Gastrocnemius medialis (tissue), 4 donors: ENCODE data around the gene MYL3. TPM values are rescaled to one million over a fixed set of nuclear protein-coding genes. Genes with fewer than 3 reads are reported as not detected.
"Not testable (repeated sequence)": the region's sequence is repeated elsewhere in the genome, so short reads cannot be mapped to it uniquely, and the experiment has no call there.

Experiments used
- ATAC-seq, 2 donors: fragments of 150-250 bp; one replicate each; pipeline ENCODE4 v1.9.1; 2016
- DNase-seq, 2 donors: peaks; one replicate each; pipeline ENCODE4 v3.0.0-alpha.2; 2019
- H3K27ac ChIP-seq, 4 donors: fragments of 200-600 bp; sonication (generic); 1 replicate in 1 of 4; 2 replicates in 3 of 4; pipeline ENCODE4 v1.5.1; 2016 to 2018; ENCODE audit warnings: mild to moderate bottlenecking in 2 of 4, moderate library complexity in 1 of 4
- H3K27me3 ChIP-seq, 3 donors: fragments of 200-600 bp; sonication (generic) in 2 of 3; 1 replicate in 1 of 3; 2 replicates in 2 of 3; pipeline versions ENCODE4 v1.5.1 to v1.6.0; 2016 to 2019; ENCODE audit warnings: mild to moderate bottlenecking in 1 of 3, moderate library complexity in 1 of 3
- H3K36me3 ChIP-seq, 2 donors: fragments of 200-600 bp; sonication (generic) in 1 of 2; one replicate each; pipeline ENCODE4 v1.5.1; 2017 to 2018
- H3K4me1 ChIP-seq, 2 donors: fragments of 200-600 bp; sonication (generic) in 1 of 2; one replicate each; pipeline ENCODE4 v1.5.1; 2016 to 2017; ENCODE audit warnings: mild to moderate bottlenecking in 2 of 2
- H3K4me3 ChIP-seq, 4 donors: fragments of 200-600 bp; sonication (generic) in 3 of 4; 1 replicate in 1 of 4; 2 replicates in 3 of 4; pipeline ENCODE4 v1.5.1; 2016 to 2019; ENCODE audit warnings: mild to moderate bottlenecking in 2 of 4
- H3K9me3 ChIP-seq, 3 donors: fragments of 200-600 bp; sonication (generic) in 2 of 3; 1 replicate in 1 of 3; 2 replicates in 2 of 3; pipeline ENCODE4 v1.5.1; 2016 to 2019
- POLR2A ChIP-seq, 2 donors: fragments of 450-650 bp; IDR thresholded peaks; one replicate each; pipeline ENCODE4 v1.6.1; 2017; ENCODE audit warnings: antibody characterized with exemption in 2 of 2, mild to moderate bottlenecking in 2 of 2, moderate library complexity in 2 of 2
- in situ Hi-C, 4 donors: fragments of 200-750 bp; cut with MboI; loops; one replicate each; pipeline versions ENCODE4 v1.15.0 to v1.8.0; 2017; ENCODE audit warnings: low sequenced_read_pairs in 4 of 4
- intact Hi-C: fragments of 100-400 bp; cut with DNase I; formaldehyde crosslinking; loops from one replicate; pipeline ENCODE4 v1.15.1; 2023; ENCODE audit warnings: low total_unique reads
- total RNA-seq, 4 donors: library from RNA; depleted of rRNA; stranded (reverse); fragments of >200 nt; gene quantifications; one replicate each; pipeline versions ENCODE4 v1.1.0 to v1.2.3, GENCODE V29; 2016
- TF ChIP-seq, protein P1 (sequence below), 5 experiments: fragments of 450-650 bp in 3 of 5; fragments of 200-600 bp in 2 of 5; sonication (generic) in 2 of 5; IDR thresholded peaks in 4 of 5; conservative IDR thresholded peaks in 1 of 5; 1 replicate in 4 of 5; 2 replicates in 1 of 5; pipeline ENCODE4 v1.5.1; 2016 to 2019; ENCODE audit warnings: antibody characterized with exemption in 5 of 5, mild to moderate bottlenecking in 3 of 5, moderate library complexity in 3 of 5

Gene MYL3
- total RNA-seq, 4 donors from 2014 or later = 42.5 to 544 (median 281) TPM

DNA sequence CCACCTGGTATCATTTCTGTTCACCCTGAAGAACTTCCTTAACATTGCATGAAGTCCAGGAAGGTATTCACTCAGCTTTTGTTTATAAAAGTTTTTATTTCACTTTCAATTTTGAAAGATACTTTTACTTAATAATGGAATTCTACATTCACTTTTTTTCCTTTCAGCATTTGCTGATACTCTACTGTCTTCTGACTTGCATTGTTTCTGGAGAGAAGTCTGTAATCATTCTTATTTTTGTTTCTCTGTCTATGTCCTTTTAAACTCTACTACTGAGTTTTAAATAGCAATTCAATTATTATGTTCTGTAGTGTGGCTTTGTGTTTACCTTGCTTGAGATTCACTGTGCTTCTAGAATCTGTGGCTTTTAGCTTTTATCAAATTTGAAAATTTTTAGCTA, 42.4 kb downstream of the MYL3 start:
- Histone ChIP-seq H3K27ac (no peak overlapping the region), H3K4me1 (no peaks in the 10 kb centered on the region), H3K27me3 (no peaks in the 10 kb centered on the region), H3K36me3 (no peaks in the 10 kb centered on the region), H3K9me3 (no peaks in the 10 kb centered on the region), H3K4me3 (no peak overlapping the region)
- DNase-seq (no peak), ATAC-seq (no peak)
- in situ Hi-C loops = no loop called here
- intact Hi-C loops = no loop called here
- no peak for TF ChIP-seq POLR2A (IDR thresholded peaks at IDR 0.05)

DNA sequence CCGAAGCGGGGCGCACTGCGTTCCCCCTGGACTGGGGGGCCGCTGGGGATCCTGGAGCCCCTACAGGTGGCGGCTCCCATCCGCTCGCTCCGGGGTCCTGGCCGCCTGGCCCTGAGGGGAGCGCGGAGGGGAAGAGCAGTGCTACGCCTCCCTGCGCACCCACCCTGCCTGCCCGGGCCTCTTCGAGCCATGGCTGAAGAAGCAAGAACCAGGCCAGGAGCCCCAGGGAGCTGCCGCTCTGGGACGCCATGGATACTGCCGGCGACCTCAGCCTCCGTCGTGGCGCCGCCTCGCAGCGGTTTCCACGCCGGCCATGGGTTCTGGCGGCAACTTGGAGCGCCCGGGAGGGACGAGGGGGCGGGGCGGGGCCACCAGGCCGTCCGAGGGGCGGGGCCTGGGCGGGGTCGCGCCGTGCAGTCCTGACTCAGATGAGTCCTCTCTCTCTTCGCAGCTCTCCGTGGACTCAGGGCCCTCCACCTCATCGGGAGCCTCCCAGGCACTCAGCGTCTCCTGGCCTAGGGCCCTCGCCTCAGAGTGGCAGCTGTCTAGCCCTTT, 50.9 kb downstream of the MYL3 start:
- TF ChIP-seq, protein P1, sequence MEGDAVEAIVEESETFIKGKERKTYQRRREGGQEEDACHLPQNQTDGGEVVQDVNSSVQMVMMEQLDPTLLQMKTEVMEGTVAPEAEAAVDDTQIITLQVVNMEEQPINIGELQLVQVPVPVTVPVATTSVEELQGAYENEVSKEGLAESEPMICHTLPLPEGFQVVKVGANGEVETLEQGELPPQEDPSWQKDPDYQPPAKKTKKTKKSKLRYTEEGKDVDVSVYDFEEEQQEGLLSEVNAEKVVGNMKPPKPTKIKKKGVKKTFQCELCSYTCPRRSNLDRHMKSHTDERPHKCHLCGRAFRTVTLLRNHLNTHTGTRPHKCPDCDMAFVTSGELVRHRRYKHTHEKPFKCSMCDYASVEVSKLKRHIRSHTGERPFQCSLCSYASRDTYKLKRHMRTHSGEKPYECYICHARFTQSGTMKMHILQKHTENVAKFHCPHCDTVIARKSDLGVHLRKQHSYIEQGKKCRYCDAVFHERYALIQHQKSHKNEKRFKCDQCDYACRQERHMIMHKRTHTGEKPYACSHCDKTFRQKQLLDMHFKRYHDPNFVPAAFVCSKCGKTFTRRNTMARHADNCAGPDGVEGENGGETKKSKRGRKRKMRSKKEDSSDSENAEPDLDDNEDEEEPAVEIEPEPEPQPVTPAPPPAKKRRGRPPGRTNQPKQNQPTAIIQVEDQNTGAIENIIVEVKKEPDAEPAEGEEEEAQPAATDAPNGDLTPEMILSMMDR (IDR thresholded peaks at IDR 0.05 in 4 of 5, conservative IDR thresholded peaks at IDR 0.05 in 1 of 5) = no peak
- intact Hi-C loops = no loop called here

DNA sequence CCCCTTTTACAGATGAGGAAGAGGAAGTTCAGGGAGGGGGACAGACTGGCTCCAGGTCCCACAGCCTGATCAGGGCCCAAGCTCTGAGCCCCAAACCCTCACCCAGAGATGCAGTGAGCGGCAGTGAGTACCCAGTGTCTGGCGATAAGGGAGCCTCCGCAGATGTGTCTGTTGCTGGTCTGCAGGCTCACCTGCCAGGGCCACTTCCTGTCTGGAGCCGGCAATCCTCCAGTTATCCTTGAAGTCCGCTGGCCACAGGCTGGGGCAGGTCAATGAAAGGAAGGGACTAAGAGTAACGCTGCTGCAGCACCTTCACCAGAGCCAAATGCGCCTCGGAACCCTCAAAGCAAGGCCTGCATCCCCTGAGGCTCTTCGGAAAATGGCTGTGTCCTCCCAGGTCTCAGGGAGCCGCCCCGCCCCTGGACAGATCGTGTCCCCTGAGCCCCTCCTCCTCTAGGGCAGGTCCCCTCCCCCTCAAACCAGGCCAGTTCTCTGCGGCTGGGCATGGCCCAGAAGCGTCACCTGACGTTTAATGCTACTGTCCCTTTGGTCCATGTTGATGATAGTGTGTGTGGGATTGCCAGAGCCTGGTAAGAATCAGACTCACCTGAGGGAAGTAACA, 51.5 kb downstream of the MYL3 start:
- intact Hi-C loops = no loop called here
- ATAC-seq = peak; percentile 31 to 60

More for the DNA sequence above, 50.9 kb downstream of the MYL3 start:
- Histone ChIP-seq H3K4me1 (peaks cover 7 to 13% of the 10 kb centered on the region in 2 donors), H3K9me3 (no peaks in the 10 kb centered on the region), H3K36me3 (no peaks in the 10 kb centered on the region), H3K4me3 (peak overlapping the region; percentile 38 to 65 (median 48)), H3K27ac (peak overlapping the region; percentile 9 to 77 (median 61)), H3K27me3 (peaks cover 0 to 4% (median 0%) of the 10 kb centered on the region in 3 donors)
- DNase-seq = peak; percentile 26 to 52
- peak; percentile 79 to 81 for ATAC-seq
- in situ Hi-C loops = no loop called here

DNA sequence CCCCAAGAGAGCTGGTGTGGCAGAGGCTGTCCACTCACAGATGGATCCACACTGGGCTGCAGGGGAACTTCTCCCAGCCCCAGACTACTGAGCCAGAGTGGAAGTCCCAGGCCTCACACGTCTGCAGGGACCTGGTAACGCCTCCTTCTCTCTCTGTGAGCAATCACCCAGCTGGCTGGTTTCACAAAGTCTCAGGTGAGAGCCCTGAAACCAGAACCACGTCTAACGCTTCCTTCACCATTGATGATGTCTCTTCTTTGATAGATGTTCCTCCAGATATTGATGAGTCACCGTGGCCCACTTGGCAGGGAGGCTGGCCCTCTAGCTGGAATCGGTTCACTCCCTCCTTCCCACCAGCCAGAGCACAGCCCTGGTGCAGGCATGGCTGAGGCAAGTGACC, 54.5 kb downstream of the MYL3 start:
- H3K9me3 ChIP-seq, H3K27ac ChIP-seq, ATAC-seq, intact Hi-C loops, DNase-seq, H3K36me3 ChIP-seq, H3K27me3 ChIP-seq, in situ Hi-C loops, H3K4me3 ChIP-seq: not testable (repeated sequence)
- peaks cover 7 to 13% of the 10 kb centered on the region in 2 donors for H3K4me1 ChIP-seq

More for the DNA sequence above, 51.5 kb downstream of the MYL3 start:
- H3K4me1 ChIP-seq = peaks cover 7 to 13% of the 10 kb centered on the region in 2 donors
- H3K4me3 ChIP-seq = peak overlapping the region; percentile 38 to 65 (median 48)
- no peaks in the 10 kb centered on the region for H3K9me3 ChIP-seq
- peaks cover 0 to 4% (median 0%) of the 10 kb centered on the region in 3 donors for H3K27me3 ChIP-seq
- peak overlapping the region in 3 of 4 donors; percentile 57 to 77 (median 65) for H3K27ac ChIP-seq
- TF ChIP-seq POLR2A (IDR thresholded peaks at IDR 0.05) = no peak
- TF ChIP-seq, protein P1 (IDR thresholded peaks at IDR 0.05 in 4 of 5, conservative IDR thresholded peaks at IDR 0.05 in 1 of 5) = no peak
- in situ Hi-C loops = no loop called here
- DNase-seq = no peak
- H3K36me3 ChIP-seq = no peaks in the 10 kb centered on the region

Other genes starting within 250 kb of the MYL3 start
- gene ALS2CL, start 169.8 kb downstream of the MYL3 start, total RNA-seq = 10 to 100 TPM in 1 of 4 donors, 1 to 10 TPM in 3; 3.8 to 13.2 (median 6.2) TPM
- gene TMIE, start 162.1 kb downstream of the MYL3 start, total RNA-seq = under 1 TPM in 3 of 4 donors, not detected in 1; 0.20 to 0.26 (median 0.22) TPM
- not detected for gene PRSS50, start 145.6 kb downstream of the MYL3 start, total RNA-seq
- gene PTH1R, start 14.3 kb upstream of the MYL3 start, total RNA-seq = 1 to 10 TPM; 2.3 to 7.9 (median 7.3) TPM
- gene CCDC12, start 113.3 kb upstream of the MYL3 start, total RNA-seq = 10 to 100 TPM; 24.6 to 32.0 (median 29.0) TPM
- gene NBEAL2, start 116.2 kb upstream of the MYL3 start, total RNA-seq = 1 to 10 TPM; 4.1 to 8.7 (median 7.5) TPM